Measurements from ENCODE around the gene TGFBR2. TPM values are rescaled to one million over a fixed set of nuclear protein-coding genes. Genes with fewer than 3 reads are reported as not detected.

Gene TGFBR2
- polyA plus RNA-seq, 1 experiment: 61.0 TPM

DNA sequence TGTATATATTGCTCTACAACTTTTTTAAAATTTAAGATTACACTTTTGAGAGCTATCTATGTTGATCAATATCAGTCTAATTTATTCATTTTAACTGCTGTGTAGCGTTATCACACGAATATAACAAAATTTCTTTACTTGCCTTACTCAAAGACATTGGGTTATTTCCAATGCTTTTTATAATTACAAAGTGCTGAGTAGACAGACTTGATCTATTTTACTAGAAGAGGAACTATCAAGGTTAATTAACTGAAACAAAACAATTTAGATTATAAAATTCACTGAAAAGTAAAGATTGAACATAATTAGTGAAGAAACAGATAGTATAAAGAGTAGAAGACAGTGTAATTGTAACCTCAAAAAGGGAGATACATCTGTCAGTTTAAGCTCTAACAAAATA is 105.5 kb downstream of the TGFBR2 start:
- POLR2A ChIA-PET: no interaction called here
- TF ChIP-seq, protein P1, sequence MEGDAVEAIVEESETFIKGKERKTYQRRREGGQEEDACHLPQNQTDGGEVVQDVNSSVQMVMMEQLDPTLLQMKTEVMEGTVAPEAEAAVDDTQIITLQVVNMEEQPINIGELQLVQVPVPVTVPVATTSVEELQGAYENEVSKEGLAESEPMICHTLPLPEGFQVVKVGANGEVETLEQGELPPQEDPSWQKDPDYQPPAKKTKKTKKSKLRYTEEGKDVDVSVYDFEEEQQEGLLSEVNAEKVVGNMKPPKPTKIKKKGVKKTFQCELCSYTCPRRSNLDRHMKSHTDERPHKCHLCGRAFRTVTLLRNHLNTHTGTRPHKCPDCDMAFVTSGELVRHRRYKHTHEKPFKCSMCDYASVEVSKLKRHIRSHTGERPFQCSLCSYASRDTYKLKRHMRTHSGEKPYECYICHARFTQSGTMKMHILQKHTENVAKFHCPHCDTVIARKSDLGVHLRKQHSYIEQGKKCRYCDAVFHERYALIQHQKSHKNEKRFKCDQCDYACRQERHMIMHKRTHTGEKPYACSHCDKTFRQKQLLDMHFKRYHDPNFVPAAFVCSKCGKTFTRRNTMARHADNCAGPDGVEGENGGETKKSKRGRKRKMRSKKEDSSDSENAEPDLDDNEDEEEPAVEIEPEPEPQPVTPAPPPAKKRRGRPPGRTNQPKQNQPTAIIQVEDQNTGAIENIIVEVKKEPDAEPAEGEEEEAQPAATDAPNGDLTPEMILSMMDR (IDR thresholded peaks at IDR 0.05; ENCODE audit: insufficient read depth, low read depth, low read length): no peak
- no peak overlapping the region for H3K4me3 ChIP-seq (ENCODE audit: low read depth, low read length)
- no peaks in the 10 kb centered on the region for H3K36me3 ChIP-seq (ENCODE audit: control insufficient read depth, insufficient read depth, low read length)
- CTCF ChIA-PET: no interaction called here
- H3K27me3 ChIP-seq (ENCODE audit: control insufficient read depth, insufficient read depth, low read length): no peaks in the 10 kb centered on the region
- DNase-seq (ENCODE audit: low read depth): no peak

DNA sequence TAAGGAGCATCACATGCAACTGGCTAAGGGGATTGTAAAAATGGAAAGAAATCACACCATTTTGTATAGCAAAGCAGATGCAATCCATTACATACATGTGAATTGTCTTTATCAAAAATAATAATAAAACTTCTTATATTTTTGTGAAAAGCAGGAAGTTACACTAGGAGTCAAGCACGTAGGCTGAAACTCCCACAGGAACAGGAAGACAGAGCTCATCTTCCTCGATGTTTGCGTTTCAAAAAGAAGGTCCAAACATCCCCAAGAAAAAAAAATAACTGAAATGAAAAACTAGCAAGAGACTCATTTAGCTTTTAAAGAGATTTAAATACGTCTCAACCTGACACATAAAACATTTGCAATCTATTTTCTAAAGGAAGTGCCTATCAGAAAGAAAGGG is 106.6 kb downstream of the TGFBR2 start:
- no peak overlapping the region for H3K4me3 ChIP-seq (ENCODE audit: low read depth, low read length)
- DNase-seq (ENCODE audit: low read depth): no peak
- H3K36me3 ChIP-seq (ENCODE audit: control insufficient read depth, insufficient read depth, low read length): no peaks in the 10 kb centered on the region
- no peaks in the 10 kb centered on the region for H3K27me3 ChIP-seq (ENCODE audit: control insufficient read depth, insufficient read depth, low read length)
- ChIA-PET CTCF (interaction anchor here (1.4 kb wide), 1 partner anchor 38 kb away, joined by 3 read pairs; no protein-coding TSS in a partner anchor), POLR2A (no interaction called here)
- TF ChIP-seq, protein P1 (IDR thresholded peaks at IDR 0.05; ENCODE audit: insufficient read depth, low read depth, low read length): no peak

DNA sequence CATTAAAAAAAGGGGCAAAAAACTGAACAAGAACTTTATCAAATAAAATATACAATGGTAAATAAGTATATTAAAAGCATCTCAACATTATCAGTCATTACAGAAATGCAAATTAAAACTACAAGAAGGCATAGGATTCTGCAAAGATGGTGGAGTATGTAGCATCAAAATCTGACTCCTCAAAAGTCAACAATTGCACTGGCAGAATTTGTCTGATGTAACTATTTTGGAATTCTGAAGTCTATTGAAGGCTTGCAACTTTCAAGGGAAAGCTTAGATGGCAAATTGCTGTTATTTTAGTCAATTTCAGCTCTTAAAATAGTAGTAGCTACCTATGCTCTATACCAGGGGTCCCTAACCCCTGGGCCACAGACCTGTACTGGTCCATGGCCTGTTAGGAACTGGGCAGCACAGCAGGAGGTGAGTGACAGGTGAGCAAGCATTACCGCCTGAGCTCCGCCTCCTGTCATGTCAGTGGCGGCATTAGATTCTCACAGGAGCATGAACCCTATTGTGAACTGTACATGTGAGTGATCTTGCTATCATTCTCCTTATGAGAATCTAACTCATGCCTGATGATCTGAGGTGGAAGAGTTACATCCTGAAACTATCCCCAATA is 107.6 kb downstream of the TGFBR2 start:
- H3K36me3 ChIP-seq (ENCODE audit: control insufficient read depth, insufficient read depth, low read length): no peaks in the 10 kb centered on the region
- H3K4me3 ChIP-seq (ENCODE audit: low read depth, low read length): no peak overlapping the region
- TF ChIP-seq, protein P1 (IDR thresholded peaks at IDR 0.05; ENCODE audit: insufficient read depth, low read depth, low read length): no peak
- CTCF ChIA-PET: interaction anchor here (0.5 to 1.4 kb wide), 5 partner anchors 10 to 672 kb away, joined by 3 to 5 read pairs (median 3); no protein-coding TSS in a partner anchor
- no peaks in the 10 kb centered on the region for H3K27me3 ChIP-seq (ENCODE audit: control insufficient read depth, insufficient read depth, low read length)
- DNase-seq (ENCODE audit: low read depth): no peak
- POLR2A ChIA-PET: no interaction called here

DNA sequence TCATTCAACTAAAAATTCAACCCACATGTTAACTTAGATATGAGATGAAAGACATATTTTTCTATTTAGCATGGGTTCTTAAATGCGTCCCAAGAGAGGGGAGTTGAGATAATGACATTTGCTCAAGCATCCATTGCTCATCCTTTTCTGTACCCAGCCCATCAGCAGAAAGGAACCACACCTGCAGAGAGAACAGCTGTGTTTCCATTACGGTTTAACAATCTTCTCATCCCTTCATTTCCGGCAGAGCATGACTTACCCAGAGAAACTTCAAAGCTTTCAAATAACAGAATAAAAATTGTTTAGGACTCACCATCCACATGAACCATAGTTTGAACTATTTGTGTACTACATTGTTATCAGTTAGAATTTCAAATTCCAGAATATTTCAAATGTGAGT is 113.1 kb downstream of the TGFBR2 start:
- no peak overlapping the region for H3K4me3 ChIP-seq (ENCODE audit: low read depth, low read length)
- ChIA-PET CTCF (interaction anchor here (1.8 kb wide), 1 partner anchor 677 kb away, joined by 4 read pairs; no protein-coding TSS in a partner anchor), POLR2A (no interaction called here)
- no peaks in the 10 kb centered on the region for H3K27me3 ChIP-seq (ENCODE audit: control insufficient read depth, insufficient read depth, low read length)
- TF ChIP-seq, protein P1 (IDR thresholded peaks at IDR 0.05; ENCODE audit: insufficient read depth, low read depth, low read length): no peak
- no peaks in the 10 kb centered on the region for H3K36me3 ChIP-seq (ENCODE audit: control insufficient read depth, insufficient read depth, low read length)
- no peak for DNase-seq (ENCODE audit: low read depth)

DNA sequence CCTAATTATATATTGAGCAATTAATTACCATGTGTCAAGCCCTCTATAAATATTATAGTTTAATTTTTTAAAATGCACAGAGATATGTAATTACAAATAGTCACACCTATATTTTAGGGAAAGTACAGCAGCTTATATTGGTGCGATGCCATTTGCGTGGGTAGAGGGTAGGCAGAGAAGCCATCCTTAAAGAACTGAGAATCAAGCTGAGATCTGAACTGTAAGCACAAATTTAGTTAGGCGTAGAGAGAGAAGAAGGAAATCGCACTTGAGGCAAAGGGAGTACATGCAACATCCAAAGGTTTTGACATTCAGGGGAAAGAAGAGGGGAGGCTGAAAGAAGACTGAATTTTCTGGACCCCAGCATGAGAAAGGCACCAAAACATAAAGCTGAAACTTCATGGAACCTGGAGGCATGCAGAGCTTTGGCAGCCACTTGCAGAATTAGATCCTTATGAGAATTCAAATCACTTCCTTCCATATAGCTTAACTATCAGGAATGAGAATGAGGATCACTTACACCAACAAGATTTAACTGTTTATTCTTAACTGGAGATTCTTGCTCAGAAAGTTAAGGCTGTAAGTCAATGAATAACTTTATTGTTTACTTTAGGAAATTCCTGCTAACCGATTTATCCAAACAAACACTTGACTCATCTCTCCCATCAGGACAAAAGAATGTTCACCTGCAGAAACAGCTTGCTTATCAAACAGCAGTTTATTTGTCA is 114.3 kb downstream of the TGFBR2 start:
- peak; percentile 31 for DNase-seq (ENCODE audit: low read depth)
- TF ChIP-seq, protein P1 (IDR thresholded peaks at IDR 0.05; ENCODE audit: insufficient read depth, low read depth, low read length): no peak
- no peaks in the 10 kb centered on the region for H3K36me3 ChIP-seq (ENCODE audit: control insufficient read depth, insufficient read depth, low read length)
- no peak overlapping the region for H3K4me3 ChIP-seq (ENCODE audit: low read depth, low read length)
- no peaks in the 10 kb centered on the region for H3K27me3 ChIP-seq (ENCODE audit: control insufficient read depth, insufficient read depth, low read length)
- POLR2A ChIA-PET: no interaction called here
- CTCF ChIA-PET: interaction anchor here (1.8 kb wide), 1 partner anchor 678 kb away, joined by 4 read pairs; no protein-coding TSS in a partner anchor

Measured in BJ (cell line).